ENCODE results near the gene USP2. TPM values are rescaled to one million over a fixed set of nuclear protein-coding genes. Genes with fewer than 3 reads are reported as not detected.

USP2 gene
- total RNA-seq, 1 experiment from 2014 or later, result 3.1 TPM

- CTCF ChIA-PET, result interaction anchor here (0.6 to 1.0 kb wide), 2 partner anchors 9 to 19 kb away, joined by 3 to 12 read pairs; no protein-coding TSS in a partner anchor
- no peaks in the 10 kb centered on the region for H3K27me3 ChIP-seq (ENCODE audit: control insufficient read depth, insufficient read depth, low read length)
- in situ Hi-C loops (cut with HindIII; ENCODE audit: low pct_unique_long_range_greater_than_20kb, low sequenced_read_pairs) (no loop called here), intact Hi-C loops (cut with micrococcal nuclease; ENCODE audit: unreplicated experiment) (loop anchor here (5.0 kb wide), 1 partner anchor 172 kb away; the partner anchor contains the start of gene ABCG4)
- H3K36me3 ChIP-seq (ENCODE audit: control insufficient read depth, insufficient read depth, low read length), result no peaks in the 10 kb centered on the region
- POLR2A ChIA-PET, result interaction anchor here (1.7 kb wide), 1 partner anchor 18 kb away, joined by 4 read pairs; no protein-coding TSS in a partner anchor
- no peak overlapping the region for H3K4me3 ChIP-seq (ENCODE audit: low read depth in 2 of 2, low read length in 2 of 2)
- DNase-seq (ENCODE audit: low read depth, low spot score), result no peak
- no peak for TF ChIP-seq SIN3A (IDR thresholded peaks at IDR 0.05; ENCODE audit: borderline replicate concordance, insufficient read depth, low read depth, low read length)
- TF ChIP-seq TCF7L2 (IDR thresholded peaks at IDR 0.05; ENCODE audit: low read depth, low read length), result no peak
- TF ChIP-seq POLR2AphosphoS5 (IDR thresholded peaks at IDR 0.05; ENCODE audit: low read depth, low read length), result no peak
- no peak for TF ChIP-seq CTCF (IDR thresholded peaks at IDR 0.05)
- TF ChIP-seq REST (IDR thresholded peaks at IDR 0.05; ENCODE audit: insufficient read depth in 1 of 2, low read depth in 2 of 2, low read length in 1 of 2), result no peak
- no peaks in the 10 kb centered on the region for H3K9me3 ChIP-seq (ENCODE audit: control insufficient read depth, insufficient read depth, low read depth, low read length)
- ATAC-seq, result no peak
- no TSS peak for BruUV-seq (replicated peaks)
- peak overlapping the region; percentile 78 for H3K27ac ChIP-seq (ENCODE audit: low read length)
- peaks cover 55% of the 10 kb centered on the region for H3K4me1 ChIP-seq (ENCODE audit: control insufficient read depth, insufficient read depth, low read length)
Observed at GRCh38 chr11:119319700-119320239, 61.7 kb downstream of the USP2 start.

DNA sequence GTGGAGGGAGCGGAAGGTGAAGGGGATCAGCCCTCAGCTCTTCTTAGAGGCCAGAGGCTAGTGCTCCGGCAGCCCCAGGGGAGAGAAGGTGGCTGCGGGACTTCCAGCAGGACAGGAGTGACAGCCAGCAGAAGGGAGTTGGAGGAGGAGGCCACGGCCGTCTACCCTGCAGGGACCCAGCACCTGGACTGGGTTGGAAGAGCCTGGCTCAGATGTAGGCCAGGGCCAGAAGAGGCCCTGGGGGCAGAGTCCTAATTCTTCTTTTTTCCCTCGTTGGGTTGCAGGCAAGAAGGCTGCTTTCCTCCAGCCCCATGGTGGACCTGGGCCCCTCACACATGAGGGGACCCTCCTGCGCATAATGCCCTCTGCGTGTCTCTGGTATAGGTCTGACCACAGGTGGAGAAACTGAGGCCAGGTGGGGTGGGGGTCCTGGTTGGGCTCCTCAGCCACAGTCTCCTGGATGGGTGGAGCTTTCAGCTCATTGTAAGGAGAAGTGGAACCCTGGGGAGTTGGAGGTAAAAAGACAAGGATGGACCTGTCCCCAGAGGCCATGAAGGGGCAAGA, 62.3 kb downstream of the USP2 start:
- peaks cover 55% of the 10 kb centered on the region for H3K4me1 ChIP-seq (ENCODE audit: control insufficient read depth, insufficient read depth, low read length)
- TF ChIP-seq TCF7L2 (IDR thresholded peaks at IDR 0.05; ENCODE audit: low read depth, low read length) (no peak), SIN3A (IDR thresholded peaks at IDR 0.05; ENCODE audit: borderline replicate concordance, insufficient read depth, low read depth, low read length) (no peak), CTCF (IDR thresholded peaks at IDR 0.05) (no peak), REST (IDR thresholded peaks at IDR 0.05; ENCODE audit: insufficient read depth in 1 of 2, low read depth in 2 of 2, low read length in 1 of 2) (no peak), POLR2AphosphoS5 (IDR thresholded peaks at IDR 0.05; ENCODE audit: low read depth, low read length) (no peak)
- DNase-seq (ENCODE audit: low read depth, low spot score) (no peak), ATAC-seq (0 out of 2 replicates have a peak, but pooled peaks have one; percentile 1)
- H3K36me3 ChIP-seq (ENCODE audit: control insufficient read depth, insufficient read depth, low read length), result no peaks in the 10 kb centered on the region
- peak overlapping the region; percentile 78 for H3K27ac ChIP-seq (ENCODE audit: low read length)
- 0 out of 4 replicates have a peak overlapping the region, but pooled peaks of 1 of the 2 experiments have one; percentile 9 for H3K4me3 ChIP-seq (ENCODE audit: low read depth in 2 of 2, low read length in 2 of 2)
- intact Hi-C loops (cut with micrococcal nuclease; ENCODE audit: unreplicated experiment) (no loop called here), in situ Hi-C loops (cut with HindIII; ENCODE audit: low pct_unique_long_range_greater_than_20kb, low sequenced_read_pairs) (no loop called here)
- BruUV-seq (replicated peaks), result no TSS peak
- H3K9me3 ChIP-seq (ENCODE audit: control insufficient read depth, insufficient read depth, low read depth, low read length), result no peaks in the 10 kb centered on the region
- no peaks in the 10 kb centered on the region for H3K27me3 ChIP-seq (ENCODE audit: control insufficient read depth, insufficient read depth, low read length)
- ChIA-PET CTCF (interaction anchor here (0.5 to 1.1 kb wide), 6 partner anchors 9 to 155 kb away, joined by 3 to 12 read pairs (median 4); no protein-coding TSS in a partner anchor), POLR2A (interaction anchor here (1.7 kb wide), 1 partner anchor 19 kb away, joined by 4 read pairs; no protein-coding TSS in a partner anchor)

Measured in Panc1 (cell line).